ENCODE data around the gene TRPM3. TPM values are rescaled to one million over a fixed set of nuclear protein-coding genes. Genes with fewer than 3 reads are reported as not detected.

TRPM3 gene
- total and polyA plus RNA-seq, 2 of the 13 experiments (the other 11 are each of a cell fraction or from before 2014, with no cell fraction given) = not detected

DNA sequence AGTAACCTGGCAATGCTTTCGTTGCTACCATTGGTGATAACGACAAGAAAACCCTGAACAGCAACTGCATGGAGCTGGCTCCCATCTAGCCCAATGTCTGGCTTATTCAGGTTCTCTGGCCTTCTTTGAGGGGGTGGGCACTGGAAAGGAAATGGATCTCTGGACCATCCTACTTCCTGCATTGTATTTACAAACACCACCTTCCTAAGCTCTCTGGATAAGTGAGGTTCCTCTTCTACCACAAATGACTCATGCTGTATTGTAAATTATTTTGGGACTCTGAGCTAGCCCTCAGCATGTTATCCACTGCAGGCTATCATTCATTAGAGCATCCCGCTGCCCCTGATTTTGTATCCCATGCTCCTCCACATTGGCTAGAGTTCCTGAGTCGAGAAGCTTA lies 570.0 kb downstream of the TRPM3 start (continued):
- TF ChIP-seq, protein P1, sequence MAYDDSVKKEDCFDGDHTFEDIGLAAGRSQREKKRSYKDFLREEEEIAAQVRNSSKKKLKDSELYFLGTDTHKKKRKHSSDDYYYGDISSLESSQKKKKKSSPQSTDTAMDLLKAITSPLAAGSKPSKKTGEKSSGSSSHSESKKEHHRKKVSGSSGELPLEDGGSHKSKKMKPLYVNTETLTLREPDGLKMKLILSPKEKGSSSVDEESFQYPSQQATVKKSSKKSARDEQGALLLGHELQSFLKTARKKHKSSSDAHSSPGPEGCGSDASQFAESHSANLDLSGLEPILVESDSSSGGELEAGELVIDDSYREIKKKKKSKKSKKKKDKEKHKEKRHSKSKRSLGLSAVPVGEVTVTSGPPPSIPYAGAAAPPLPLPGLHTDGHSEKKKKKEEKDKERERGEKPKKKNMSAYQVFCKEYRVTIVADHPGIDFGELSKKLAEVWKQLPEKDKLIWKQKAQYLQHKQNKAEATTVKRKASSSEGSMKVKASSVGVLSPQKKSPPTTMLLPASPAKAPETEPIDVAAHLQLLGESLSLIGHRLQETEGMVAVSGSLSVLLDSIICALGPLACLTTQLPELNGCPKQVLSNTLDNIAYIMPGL (CRISPR knock-in tag; IDR thresholded peaks at IDR 0.05; ENCODE audit: borderline replicate concordance in 1 of 2, low read depth in 1 of 2) = no peak
- TF ChIP-seq MIER3 (CRISPR knock-in tag; IDR thresholded peaks at IDR 0.05; ENCODE audit: borderline replicate concordance) = no peak

DNA sequence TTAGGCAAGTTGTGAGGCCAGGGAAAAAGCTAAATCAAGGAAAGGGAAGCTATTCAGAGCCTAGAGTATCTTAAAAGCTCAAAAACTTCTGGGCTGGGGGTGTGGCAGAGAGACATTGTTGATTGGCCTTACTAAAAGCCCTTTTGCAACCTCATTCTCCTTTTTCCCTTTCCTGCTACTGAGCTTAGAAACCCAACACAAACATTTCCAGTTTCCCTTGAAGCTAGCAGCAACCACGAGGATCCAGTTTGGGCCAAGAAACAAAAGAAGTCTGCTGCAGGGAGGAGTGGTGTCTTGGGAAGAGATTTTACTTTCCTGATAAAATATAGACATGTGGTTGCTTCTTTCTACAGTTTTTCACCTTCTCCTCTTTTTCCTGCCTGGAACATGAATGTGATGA lies 571.5 kb downstream of the TRPM3 start:
- Histone ChIP-seq H3K36me3 (replicated peaks in 1 of 2; ENCODE audit: control insufficient read depth in 1 of 2, insufficient read depth in 2 of 2, low read length in 2 of 2) (no peaks in the 10 kb centered on the region), H2AFZ (ENCODE audit: low read length) (no peak overlapping the region), H4K20me1 (ENCODE audit: insufficient read depth, low read length) (no peaks in the 10 kb centered on the region), H3K27me3 (ENCODE audit: control insufficient read depth in 1 of 2, insufficient read depth in 2 of 2, low read length in 2 of 2) (no peaks in the 10 kb centered on the region), H3K4me2 (ENCODE audit: low read depth, low read length) (no peak overlapping the region), H3K9ac (ENCODE audit: insufficient read depth, low read depth, low read length) (no peak overlapping the region), H3K79me2 (ENCODE audit: insufficient read depth, low read length) (no peaks in the 10 kb centered on the region), H3K4me1 (ENCODE audit: insufficient read depth, low read length) (no peaks in the 10 kb centered on the region), H3K27ac (ENCODE audit: extremely low read length, insufficient read depth, low read length) (no peak overlapping the region), H3K4me3 (replicated peaks in 1 of 3; ENCODE audit: insufficient read depth in 1 of 3, low read depth in 2 of 3, low read length in 3 of 3) (no peak overlapping the region), H3K9me3 (ENCODE audit: low read length) (no peaks in the 10 kb centered on the region)
- BruUV-seq (replicated peaks) = no TSS peak
- ATAC-seq (no peak), FAIRE-seq (no peak), DNase-seq (ENCODE audit: low spot score) (no peak)
- intact Hi-C loops (cut with micrococcal nuclease; ENCODE audit: unreplicated experiment) = no loop called here
- 0% methylated on average over 1 of the region's 1 CpG for WGBS (ENCODE audit: low lambda C conversion rate)
- in situ Hi-C loops (cut with HindIII; ENCODE audit: extremely low pct_ligation_motif_present, low pct_unique_long_range_greater_than_20kb) = no loop called here
- POLR2A ChIA-PET = no interaction called here
- CTCF ChIA-PET (ENCODE audit: low intra/inter-chr PET ratio, low total read pairs) = no interaction called here
- TF ChIP-seq, protein P2, sequence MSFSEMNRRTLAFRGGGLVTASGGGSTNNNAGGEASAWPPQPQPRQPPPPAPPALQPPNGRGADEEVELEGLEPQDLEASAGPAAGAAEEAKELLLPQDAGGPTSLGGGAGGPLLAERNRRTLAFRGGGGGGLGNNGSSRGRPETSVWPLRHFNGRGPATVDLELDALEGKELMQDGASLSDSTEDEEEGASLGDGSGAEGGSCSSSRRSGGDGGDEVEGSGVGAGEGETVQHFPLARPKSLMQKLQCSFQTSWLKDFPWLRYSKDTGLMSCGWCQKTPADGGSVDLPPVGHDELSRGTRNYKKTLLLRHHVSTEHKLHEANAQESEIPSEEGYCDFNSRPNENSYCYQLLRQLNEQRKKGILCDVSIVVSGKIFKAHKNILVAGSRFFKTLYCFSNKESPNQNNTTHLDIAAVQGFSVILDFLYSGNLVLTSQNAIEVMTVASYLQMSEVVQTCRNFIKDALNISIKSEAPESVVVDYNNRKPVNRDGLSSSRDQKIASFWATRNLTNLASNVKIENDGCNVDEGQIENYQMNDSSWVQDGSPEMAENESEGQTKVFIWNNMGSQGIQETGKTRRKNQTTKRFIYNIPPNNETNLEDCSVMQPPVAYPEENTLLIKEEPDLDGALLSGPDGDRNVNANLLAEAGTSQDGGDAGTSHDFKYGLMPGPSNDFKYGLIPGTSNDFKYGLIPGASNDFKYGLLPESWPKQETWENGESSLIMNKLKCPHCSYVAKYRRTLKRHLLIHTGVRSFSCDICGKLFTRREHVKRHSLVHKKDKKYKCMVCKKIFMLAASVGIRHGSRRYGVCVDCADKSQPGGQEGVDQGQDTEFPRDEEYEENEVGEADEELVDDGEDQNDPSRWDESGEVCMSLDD (CRISPR knock-in tag; IDR thresholded peaks at IDR 0.05; ENCODE audit: borderline replicate concordance) = no peak

Data from HepG2 (cell line).